ENCODE measurements around the gene CDK15.
"Not testable (repeated sequence)": the region's sequence is repeated elsewhere in the genome, so short reads cannot be mapped to it uniquely, and the experiment has no call there.

CDK15 gene

GRCh38 chr2:201806442-201807170 is at the start of gene CDK15:
CDK15 (plus strand) TSS chr2:201806537; CDS start chr2:201806665, 128 bp downstream.
- DNase-seq, result no peak

GRCh38 chr2:201758234-201758633 is 48.1 kb upstream of the CDK15 start:
- no peak for DNase-seq

- no peak for DNase-seq
Observed at GRCh38 chr2:201758873-201759272, 47.5 kb upstream of the CDK15 start.

GRCh38 chr2:201759567-201759966 is 46.8 kb upstream of the CDK15 start:
- DNase-seq, result no peak

- DNase-seq, result no peak
Observed at GRCh38 chr2:201761101-201761500, 45.2 kb upstream of the CDK15 start.

GRCh38 chr2:201764469-201764868 is 41.9 kb upstream of the CDK15 start:
- DNase-seq, result not testable (repeated sequence)

- DNase-seq, result no peak
Observed at GRCh38 chr2:201765799-201766198, 40.5 kb upstream of the CDK15 start.

- DNase-seq, result no peak
Observed at GRCh38 chr2:201768918-201769317, 37.4 kb upstream of the CDK15 start.

- no peak for DNase-seq
Observed at GRCh38 chr2:201769666-201770373, 36.5 kb upstream of the CDK15 start.

- no peak for DNase-seq
Observed at GRCh38 chr2:201773990-201774389, 32.3 kb upstream of the CDK15 start.

- no peak for DNase-seq
Observed at GRCh38 chr2:201774546-201774945, 31.8 kb upstream of the CDK15 start.

- DNase-seq, result no peak
Observed at GRCh38 chr2:201775326-201775725, 31.0 kb upstream of the CDK15 start.

GRCh38 chr2:201777043-201777442 is 29.3 kb upstream of the CDK15 start:
- DNase-seq, result no peak

- DNase-seq, result no peak
Observed at GRCh38 chr2:201777869-201778268, 28.5 kb upstream of the CDK15 start.

GRCh38 chr2:201779901-201780673 is 26.2 kb upstream of the CDK15 start:
- DNase-seq, result no peak

- peak; percentile 96 for DNase-seq
Observed at GRCh38 chr2:201780674-201781493, 25.5 kb upstream of the CDK15 start, which contains the start of gene ALS2. ALS2 (minus strand) TSS chr2:201780933; CDS start chr2:201768885, 12,048 bp downstream.

- DNase-seq, result peak; percentile 58
Observed at GRCh38 chr2:201781557-201782051, 24.7 kb upstream of the CDK15 start.

GRCh38 chr2:201784563-201784962 is 21.8 kb upstream of the CDK15 start:
- no peak for DNase-seq

- no peak for DNase-seq
Observed at GRCh38 chr2:201785135-201785534, 21.2 kb upstream of the CDK15 start.

- no peak for DNase-seq
Observed at GRCh38 chr2:201786471-201786870, 19.9 kb upstream of the CDK15 start.

- DNase-seq, result no peak
Observed at GRCh38 chr2:201788371-201788770, 18.0 kb upstream of the CDK15 start.

- no peak for DNase-seq
Observed at GRCh38 chr2:201789395-201789794, 16.9 kb upstream of the CDK15 start.

Measured in activated CD8-positive, alpha-beta memory T cell treated with anti-CD3 and anti-CD28 coated beads, Interleukin-2, amount 50 U/mL, for 48 hours (primary cell).